ENCODE data around the gene RGS16. TPM values are rescaled to one million over a fixed set of nuclear protein-coding genes. Genes with fewer than 3 reads are reported as not detected.

Gene RGS16
- total RNA-seq, 1 experiment from 2014 or later, result 0.23 TPM

DNA sequence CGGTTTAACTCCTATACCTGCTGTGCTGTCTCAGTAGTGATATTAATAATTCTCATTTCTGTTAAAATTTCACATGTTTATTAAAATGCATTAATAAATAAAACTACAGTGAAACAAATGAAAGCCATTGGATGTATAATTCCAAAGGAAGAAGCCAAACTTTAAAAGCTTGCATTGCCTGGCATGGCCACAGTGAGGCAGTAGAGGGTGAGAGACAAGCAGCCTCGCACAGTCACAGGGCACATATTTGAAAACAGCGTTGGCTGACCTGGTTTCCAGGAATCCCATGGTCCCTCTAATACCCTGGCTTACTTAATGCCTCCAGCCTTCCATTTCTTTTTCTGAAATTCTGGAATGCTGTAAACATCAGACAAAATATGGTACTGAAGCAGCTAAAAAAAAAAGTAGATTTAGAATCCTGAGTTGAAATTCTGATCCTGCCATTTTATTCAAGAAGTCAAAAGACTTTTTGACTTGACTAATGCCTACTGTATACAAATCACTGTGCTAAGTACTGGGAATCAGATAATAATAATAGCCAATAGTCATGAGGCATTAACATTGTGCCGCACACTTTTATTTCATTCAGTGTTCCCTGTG is 8.4 kb downstream of the RGS16 start:
- DNase-seq (ENCODE audit: low read depth, low spot score) (peak; percentile 41), ATAC-seq (peak; percentile 64; the same call in 1 of the 2 replicates)
- in situ Hi-C loops (cut with HindIII; ENCODE audit: low pct_unique_long_range_greater_than_20kb, low sequenced_read_pairs) (no loop called here), intact Hi-C loops (cut with micrococcal nuclease; ENCODE audit: unreplicated experiment) (loop anchor here (1.0 to 10.0 kb wide), 2 partner anchors 149 to 511 kb away; no protein-coding TSS in a partner anchor)
- TF ChIP-seq, protein P1, sequence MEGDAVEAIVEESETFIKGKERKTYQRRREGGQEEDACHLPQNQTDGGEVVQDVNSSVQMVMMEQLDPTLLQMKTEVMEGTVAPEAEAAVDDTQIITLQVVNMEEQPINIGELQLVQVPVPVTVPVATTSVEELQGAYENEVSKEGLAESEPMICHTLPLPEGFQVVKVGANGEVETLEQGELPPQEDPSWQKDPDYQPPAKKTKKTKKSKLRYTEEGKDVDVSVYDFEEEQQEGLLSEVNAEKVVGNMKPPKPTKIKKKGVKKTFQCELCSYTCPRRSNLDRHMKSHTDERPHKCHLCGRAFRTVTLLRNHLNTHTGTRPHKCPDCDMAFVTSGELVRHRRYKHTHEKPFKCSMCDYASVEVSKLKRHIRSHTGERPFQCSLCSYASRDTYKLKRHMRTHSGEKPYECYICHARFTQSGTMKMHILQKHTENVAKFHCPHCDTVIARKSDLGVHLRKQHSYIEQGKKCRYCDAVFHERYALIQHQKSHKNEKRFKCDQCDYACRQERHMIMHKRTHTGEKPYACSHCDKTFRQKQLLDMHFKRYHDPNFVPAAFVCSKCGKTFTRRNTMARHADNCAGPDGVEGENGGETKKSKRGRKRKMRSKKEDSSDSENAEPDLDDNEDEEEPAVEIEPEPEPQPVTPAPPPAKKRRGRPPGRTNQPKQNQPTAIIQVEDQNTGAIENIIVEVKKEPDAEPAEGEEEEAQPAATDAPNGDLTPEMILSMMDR (IDR thresholded peaks at IDR 0.05), result peak; percentile 91
- no peak for TF ChIP-seq REST (IDR thresholded peaks at IDR 0.05; ENCODE audit: insufficient read depth in 1 of 2, low read depth in 2 of 2, low read length in 1 of 2)
- no peaks in the 10 kb centered on the region for H3K36me3 ChIP-seq (ENCODE audit: control insufficient read depth, insufficient read depth, low read length)
- BruUV-seq (replicated peaks), result no TSS peak
- H3K9me3 ChIP-seq (ENCODE audit: control insufficient read depth, insufficient read depth, low read depth, low read length), result no peaks in the 10 kb centered on the region
- ChIA-PET CTCF (interaction anchor here (0.9 to 3.4 kb wide), 2 partner anchors 188 to 191 kb away, joined by 3 to 16 read pairs; no protein-coding TSS in a partner anchor), POLR2A (no interaction called here)
- H3K27me3 ChIP-seq (ENCODE audit: control insufficient read depth, insufficient read depth, low read length), result peaks cover 7% of the 10 kb centered on the region
- H3K4me1 ChIP-seq (ENCODE audit: control insufficient read depth, insufficient read depth, low read length), result no peaks in the 10 kb centered on the region
- no peak overlapping the region for H3K27ac ChIP-seq (ENCODE audit: low read length)
- H3K4me3 ChIP-seq (ENCODE audit: low read depth in 2 of 2, low read length in 2 of 2), result no peak overlapping the region

- intact Hi-C loops (cut with micrococcal nuclease; ENCODE audit: unreplicated experiment) (loop anchor here (10.0 kb wide), 1 partner anchor 505 kb away; no protein-coding TSS in a partner anchor), in situ Hi-C loops (cut with HindIII; ENCODE audit: low pct_unique_long_range_greater_than_20kb, low sequenced_read_pairs) (no loop called here)
- Histone ChIP-seq H3K27ac (ENCODE audit: low read length) (no peak overlapping the region), H3K27me3 (ENCODE audit: control insufficient read depth, insufficient read depth, low read length) (no peaks in the 10 kb centered on the region), H3K36me3 (ENCODE audit: control insufficient read depth, insufficient read depth, low read length) (no peaks in the 10 kb centered on the region), H3K4me3 (ENCODE audit: low read depth in 2 of 2, low read length in 2 of 2) (no peak overlapping the region), H3K4me1 (ENCODE audit: control insufficient read depth, insufficient read depth, low read length) (peaks cover 2% of the 10 kb centered on the region; the same call in 1 of the 2 replicates), H3K9me3 (ENCODE audit: control insufficient read depth, insufficient read depth, low read depth, low read length) (no peaks in the 10 kb centered on the region)
- TF ChIP-seq REST (IDR thresholded peaks at IDR 0.05; ENCODE audit: insufficient read depth in 1 of 2, low read depth in 2 of 2, low read length in 1 of 2) (no peak), SIN3A (IDR thresholded peaks at IDR 0.05; ENCODE audit: borderline replicate concordance, insufficient read depth, low read depth, low read length) (no peak), POLR2AphosphoS5 (IDR thresholded peaks at IDR 0.05; ENCODE audit: low read depth, low read length) (no peak), TCF7L2 (IDR thresholded peaks at IDR 0.05; ENCODE audit: low read depth, low read length) (no peak)
- TF ChIP-seq, protein P1 (IDR thresholded peaks at IDR 0.05), result no peak
- DNase-seq (ENCODE audit: low read depth, low spot score) (no peak), ATAC-seq (no peak)
- BruUV-seq (replicated peaks), result no TSS peak
- POLR2A ChIA-PET, result no interaction called here
- CTCF ChIA-PET, result no interaction called here
Measured at GRCh38 chr1:182589931-182590330, 14.3 kb downstream of the RGS16 start.
